Neural cell (in vitro differentiated cells): ENCODE data around the gene FAM200C. TPM values are rescaled to one million over a fixed set of nuclear protein-coding genes. Genes with fewer than 3 reads are reported as not detected.

Experiments used
- H2AFZ ChIP-seq: fragments of 200-600, 300-800 bp; sonication (generic), shearing (Covaris generic); 2 replicates; pipeline ENCODE4 v1.6.0; 2014; ENCODE audit warnings: low read depth, mild to moderate bottlenecking, antibody characterized with exemption, low read length, moderate library complexity
- H3F3A ChIP-seq: fragments of 200-600 bp; shearing (Covaris generic); 2 replicates; pipeline ENCODE4 v1.6.1; 2016; ENCODE audit warnings: mild to moderate bottlenecking, moderate library complexity, mixed read lengths, antibody characterized with exemption, low read length; ENCODE audit not compliant: insufficient read depth, poor library complexity, severe bottlenecking
- H3K27ac ChIP-seq: fragments of 200-600, 300-800 bp; sonication (generic), shearing (Covaris generic); 2 replicates; pipeline ENCODE4 v1.5.1; 2014; ENCODE audit warnings: mild to moderate bottlenecking, low read length, moderate library complexity
- H3K27me3 ChIP-seq: fragments of 300-800, 200-600 bp; sonication (generic), shearing (Covaris generic); 2 replicates; pipeline ENCODE4 v1.6.0; 2014; ENCODE audit warnings: mild to moderate bottlenecking, low read depth, low read length, moderate library complexity; ENCODE audit not compliant: insufficient read depth
- H3K36me3 ChIP-seq: fragments of 300-800, 200-600 bp; sonication (generic), shearing (Covaris generic); 2 replicates; pipeline ENCODE4 v1.5.1; 2014; ENCODE audit warnings: mild to moderate bottlenecking, antibody characterized with exemption, low read length, moderate library complexity; ENCODE audit not compliant: insufficient read depth
- H3K4me2 ChIP-seq: fragments of 300-800, 200-600 bp; sonication (generic), shearing (Covaris generic); 2 replicates; pipeline ENCODE4 v1.6.0; 2014; ENCODE audit warnings: mild to moderate bottlenecking, low read length
- H3K4me3 ChIP-seq: fragments of 300-800, 200-600 bp; sonication (generic), shearing (Covaris generic); 2 replicates; pipeline ENCODE4 v1.5.1; 2014; ENCODE audit warnings: mild to moderate bottlenecking, low read length, moderate library complexity
- H3K79me2 ChIP-seq: fragments of 200-600 bp; shearing (Covaris generic); replicated peaks from 2 replicates; pipeline ENCODE4 v1.6.0; 2014; ENCODE audit warnings: mild to moderate bottlenecking, low read length, moderate library complexity; ENCODE audit not compliant: insufficient read depth
- H3K9ac ChIP-seq: fragments of 300-800, 200-600 bp; sonication (generic), shearing (Covaris generic); 2 replicates; pipeline ENCODE4 v1.6.1; 2016; ENCODE audit warnings: mild to moderate bottlenecking, low read length, mixed read lengths
- H3K9me2 ChIP-seq: fragments of 200-600 bp; shearing (Covaris generic); 2 replicates; pipeline ENCODE4 v1.6.1; 2016; ENCODE audit warnings: mild to moderate bottlenecking, low read length, mixed read lengths; ENCODE audit not compliant: insufficient read depth
- H3K9me3 ChIP-seq: fragments of 200-600, 300-800 bp; sonication (generic), shearing (Covaris generic); 2 replicates; pipeline ENCODE4 v1.6.1; 2016; ENCODE audit warnings: mild to moderate bottlenecking, mixed run types, low read length, moderate library complexity, mixed read lengths
- H4K20me1 ChIP-seq: fragments of 200-600 bp; shearing (Covaris generic); 2 replicates; pipeline ENCODE4 v1.6.1; 2016; ENCODE audit warnings: mild to moderate bottlenecking, mixed run types; ENCODE audit not compliant: insufficient read depth
- CTCF ChIP-seq: fragments of 450-650 bp; IDR thresholded peaks from 2 replicates; pipeline ENCODE4 v1.5.1; 2014; ENCODE audit warnings: antibody characterized with exemption, mild to moderate bottlenecking, moderate library complexity; ENCODE audit not compliant: poor library complexity, severe bottlenecking
- EP300 ChIP-seq: fragments of 450-650 bp; conservative IDR thresholded peaks from 2 replicates; pipeline ENCODE4 v1.6.1; 2014; ENCODE audit warnings: antibody characterized with exemption, mild to moderate bottlenecking, moderate library complexity; ENCODE audit not compliant: poor library complexity, severe bottlenecking
- EZH2 ChIP-seq: fragments of 200-600, 300-800 bp; shearing (Covaris generic), sonication (generic); IDR thresholded peaks from 2 replicates; pipeline ENCODE4 v1.6.1; 2014; ENCODE audit warnings: antibody characterized with exemption, low read length, borderline replicate concordance, mild to moderate bottlenecking; ENCODE audit not compliant: insufficient read depth, poor library complexity, severe bottlenecking
- MXI1 ChIP-seq: fragments of 450-650 bp; conservative IDR thresholded peaks from 2 replicates; pipeline ENCODE4 v1.6.1; 2014; ENCODE audit warnings: antibody characterized with exemption, mild to moderate bottlenecking; ENCODE audit not compliant: poor library complexity, severe bottlenecking
- POLR2AphosphoS5 ChIP-seq: IDR thresholded peaks from 2 replicates; pipeline ENCODE4 v1.6.1; 2012
- RAD21 ChIP-seq: fragments of 450-650 bp; conservative IDR thresholded peaks from 2 replicates; pipeline ENCODE4 v1.6.1; 2014; ENCODE audit warnings: antibody characterized with exemption, mild to moderate bottlenecking, moderate library complexity
- REST ChIP-seq: IDR thresholded peaks from 2 replicates; pipeline ENCODE4 v1.6.1; 2012; ENCODE audit warnings: borderline replicate concordance
- SMC3 ChIP-seq: fragments of 450-650 bp; conservative IDR thresholded peaks from 2 replicates; pipeline ENCODE4 v1.6.1; 2014; ENCODE audit warnings: antibody characterized with exemption, mild to moderate bottlenecking, moderate library complexity; ENCODE audit not compliant: poor library complexity
- TAF1 ChIP-seq: IDR thresholded peaks from 2 replicates; pipeline ENCODE4 v1.6.1; 2012; ENCODE audit warnings: low read depth
- polyA plus RNA-seq: library from polyadenylated mRNA; depleted of rRNA; stranded (reverse); fragments of >200 nt; gene quantifications from 2 replicates; pipeline ENCODE4 v1.2.3, GENCODE V29; 2014

FAM200C gene
- polyA plus RNA-seq, 1 donor from 2014 or later: 21.6 TPM

GRCh38 chr5:160444407-160444806 lies 44.6 kb upstream of the FAM200C start:
- H3K27me3 ChIP-seq: no peaks in the 10 kb centered on the region
- no peaks in the 10 kb centered on the region for H3K9me2 ChIP-seq
- H3K4me3 ChIP-seq: no peak overlapping the region
- no peak overlapping the region for H3K4me2 ChIP-seq
- no peaks in the 10 kb centered on the region for H3K79me2 ChIP-seq
- no peak overlapping the region for H3K9ac ChIP-seq
- no peak overlapping the region for H3K27ac ChIP-seq
- H3K9me3 ChIP-seq: no peaks in the 10 kb centered on the region
- no peak overlapping the region for H2AFZ ChIP-seq
- no peaks in the 10 kb centered on the region for H4K20me1 ChIP-seq
- no peaks in the 10 kb centered on the region for H3K36me3 ChIP-seq
- TF ChIP-seq TAF1 (no peak), EP300 (no peak), EZH2 (no peak)
- H3F3A ChIP-seq: no peaks in the 10 kb centered on the region

- Histone ChIP-seq H3K79me2 (no peaks in the 10 kb centered on the region), H3K27ac (no peak overlapping the region), H3K4me2 (no peak overlapping the region), H3K9me2 (no peaks in the 10 kb centered on the region), H3K36me3 (no peaks in the 10 kb centered on the region), H3F3A (no peaks in the 10 kb centered on the region), H3K27me3 (no peaks in the 10 kb centered on the region), H3K9ac (no peak overlapping the region), H3K9me3 (no peaks in the 10 kb centered on the region), H4K20me1 (no peaks in the 10 kb centered on the region), H3K4me3 (no peak overlapping the region), H2AFZ (no peak overlapping the region)
- TF ChIP-seq REST (no peak), EZH2 (no peak), EP300 (no peak), TAF1 (no peak), POLR2AphosphoS5 (no peak), CTCF (no peak), RAD21 (no peak), SMC3 (no peak), MXI1 (no peak)
Measured at GRCh38 chr5:160442824-160443431, 43.1 kb upstream of the FAM200C start.

- Histone ChIP-seq H3K27ac (no peak overlapping the region), H3K9ac (no peak overlapping the region), H3K27me3 (no peaks in the 10 kb centered on the region), H4K20me1 (no peaks in the 10 kb centered on the region), H3K4me2 (no peak overlapping the region), H3K9me3 (no peaks in the 10 kb centered on the region), H3K79me2 (no peaks in the 10 kb centered on the region), H3K9me2 (no peaks in the 10 kb centered on the region), H3K4me3 (no peak overlapping the region), H3F3A (no peaks in the 10 kb centered on the region), H3K36me3 (no peaks in the 10 kb centered on the region), H2AFZ (no peak overlapping the region)
- TF ChIP-seq TAF1: no peak
- TF ChIP-seq CTCF: no peak
- no peak for TF ChIP-seq POLR2AphosphoS5
- no peak for TF ChIP-seq REST
- no peak for TF ChIP-seq RAD21
- no peak for TF ChIP-seq EP300
- no peak for TF ChIP-seq SMC3
Measured at GRCh38 chr5:160441311-160441781, 41.5 kb upstream of the FAM200C start.
